ENCODE data around the gene ACACA.

DNA sequence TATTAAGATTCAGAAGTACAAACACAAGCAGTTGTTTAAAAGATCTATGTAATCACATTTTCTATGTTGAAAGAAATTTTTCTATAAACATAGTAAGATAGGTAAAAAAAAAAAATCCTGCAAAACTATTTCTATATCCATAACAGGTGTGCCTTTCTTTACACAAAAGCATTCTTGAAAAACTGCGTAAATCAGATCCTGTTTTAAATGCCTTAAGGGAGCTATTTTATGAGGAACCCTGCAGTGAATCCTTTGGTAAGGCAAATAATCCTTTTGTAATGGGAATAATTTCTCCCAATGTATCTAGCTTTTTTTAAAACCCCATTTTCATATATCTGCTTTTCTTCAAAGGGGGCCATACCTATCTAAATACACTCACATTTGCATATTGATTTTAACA lies 300.6 kb downstream of the ACACA start:
- TF ChIP-seq POLR2AphosphoS5 (IDR thresholded peaks at IDR 0.05; ENCODE audit: low read depth, low read length) (no peak), TAF1 (IDR thresholded peaks at IDR 0.05; ENCODE audit: borderline replicate concordance, low read depth, low read length) (no peak)

All from GM12892 (cell line).